Testis (tissue), 2 donors: Measurements from ENCODE around the gene FYN.

Experiments used
- POLR2A ChIP-seq: fragments of 450-650 bp; IDR thresholded peaks from one replicate; pipeline ENCODE4 v1.6.1; 2017; ENCODE audit warnings: antibody characterized with exemption, mild to moderate bottlenecking, moderate library complexity
- TF ChIP-seq, protein P1 (sequence below), 3 experiments: fragments of 450-650 bp in 2 of 3; fragments of 200-600 bp in 1 of 3; sonication (generic) in 1 of 3; IDR thresholded peaks; one replicate each; pipeline ENCODE4 v1.5.1; 2016 to 2019; ENCODE audit warnings: antibody characterized with exemption in 3 of 3, mild to moderate bottlenecking in 2 of 3, moderate library complexity in 1 of 3

DNA sequence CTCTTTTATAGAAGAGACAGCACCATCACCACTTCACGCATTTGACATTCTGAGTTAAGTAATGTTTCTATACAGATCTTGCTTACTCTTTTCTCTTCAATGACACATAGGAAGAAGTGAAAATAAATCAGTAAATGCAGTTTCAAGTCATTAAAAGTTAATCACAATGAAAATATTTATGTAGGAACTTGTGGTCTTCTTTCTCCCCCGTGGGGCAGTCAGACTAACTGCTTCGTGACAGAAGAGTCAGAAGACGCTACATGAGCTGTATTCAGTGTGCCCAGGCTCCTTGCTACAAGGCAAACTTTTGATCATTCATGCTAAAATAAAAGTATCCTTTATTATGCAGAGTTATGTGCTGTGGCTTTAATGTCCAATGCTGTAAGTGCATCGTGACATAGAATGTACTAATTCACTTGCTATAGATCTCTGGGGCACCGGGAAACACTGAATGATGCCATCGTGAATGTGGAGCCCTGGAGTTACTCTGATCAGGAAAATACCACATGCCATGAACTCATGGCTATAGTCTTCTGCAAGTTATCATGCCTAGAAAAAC is 149.8 kb downstream of the FYN start:
- TF ChIP-seq, protein P1, sequence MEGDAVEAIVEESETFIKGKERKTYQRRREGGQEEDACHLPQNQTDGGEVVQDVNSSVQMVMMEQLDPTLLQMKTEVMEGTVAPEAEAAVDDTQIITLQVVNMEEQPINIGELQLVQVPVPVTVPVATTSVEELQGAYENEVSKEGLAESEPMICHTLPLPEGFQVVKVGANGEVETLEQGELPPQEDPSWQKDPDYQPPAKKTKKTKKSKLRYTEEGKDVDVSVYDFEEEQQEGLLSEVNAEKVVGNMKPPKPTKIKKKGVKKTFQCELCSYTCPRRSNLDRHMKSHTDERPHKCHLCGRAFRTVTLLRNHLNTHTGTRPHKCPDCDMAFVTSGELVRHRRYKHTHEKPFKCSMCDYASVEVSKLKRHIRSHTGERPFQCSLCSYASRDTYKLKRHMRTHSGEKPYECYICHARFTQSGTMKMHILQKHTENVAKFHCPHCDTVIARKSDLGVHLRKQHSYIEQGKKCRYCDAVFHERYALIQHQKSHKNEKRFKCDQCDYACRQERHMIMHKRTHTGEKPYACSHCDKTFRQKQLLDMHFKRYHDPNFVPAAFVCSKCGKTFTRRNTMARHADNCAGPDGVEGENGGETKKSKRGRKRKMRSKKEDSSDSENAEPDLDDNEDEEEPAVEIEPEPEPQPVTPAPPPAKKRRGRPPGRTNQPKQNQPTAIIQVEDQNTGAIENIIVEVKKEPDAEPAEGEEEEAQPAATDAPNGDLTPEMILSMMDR (IDR thresholded peaks at IDR 0.05): no peak
- TF ChIP-seq POLR2A: no peak
